ENCODE results near the gene PSTPIP1.

- no peak for TF ChIP-seq CTCF (IDR thresholded peaks at IDR 0.05)
- TF ChIP-seq ZFX (IDR thresholded peaks at IDR 0.05; ENCODE audit: borderline replicate concordance) = no peak
Observed at GRCh38 chr15:77063249-77063648, 68.3 kb downstream of the PSTPIP1 start.
